Measurements from ENCODE around the gene FGD5. TPM values are rescaled to one million over a fixed set of nuclear protein-coding genes. Genes with fewer than 3 reads are reported as not detected.

FGD5 gene
- total and polyA plus RNA-seq, 8 donors: 25.4 to 49.4 (median 41.7) TPM

GRCh38 chr3:14861446-14862302 is 42.9 kb downstream of the FGD5 start:
- no peak for DNase-seq
- TF ChIP-seq CTCF (IDR thresholded peaks at IDR 0.05): no peak
- intact Hi-C loops (cut with DNase I): no loop called here
- ATAC-seq: peak; percentile 12
- no peaks in the 10 kb centered on the region for H3K9me3 ChIP-seq
- H3K4me3 ChIP-seq: no peak overlapping the region
- peaks cover 0 to 16% of the 10 kb centered on the region in 2 donors for H3K36me3 ChIP-seq
- H3K4me1 ChIP-seq: peaks cover 8 to 20% of the 10 kb centered on the region in 2 donors
- H3K27ac ChIP-seq: peak overlapping the region; percentile 14 to 65
- H3K27me3 ChIP-seq: peaks cover 0 to 3% of the 10 kb centered on the region in 2 donors

- H3K27me3 ChIP-seq: peaks cover 0 to 3% of the 10 kb centered on the region in 2 donors
- H3K9me3 ChIP-seq: no peaks in the 10 kb centered on the region
- peaks cover 8 to 20% of the 10 kb centered on the region in 2 donors for H3K4me1 ChIP-seq
- TF ChIP-seq CTCF (IDR thresholded peaks at IDR 0.05): no peak
- peak overlapping the region in 1 of 2 donors; percentile 65 for H3K27ac ChIP-seq
- peaks cover 0 to 16% of the 10 kb centered on the region in 2 donors for H3K36me3 ChIP-seq
- intact Hi-C loops (cut with DNase I): no loop called here
- DNase-seq (no peak), ATAC-seq (no peak)
- no peak overlapping the region for H3K4me3 ChIP-seq
These were observed 43.5 kb downstream of the FGD5 start for GRCh38 chr3:14862303-14862660.

GRCh38 chr3:14862661-14863230 is 44.0 kb downstream of the FGD5 start:
- H3K4me3 ChIP-seq: no peak overlapping the region
- ATAC-seq (no peak), DNase-seq (no peak)
- H3K9me3 ChIP-seq: no peaks in the 10 kb centered on the region
- H3K27ac ChIP-seq: peak overlapping the region; percentile 48 to 65
- peaks cover 0 to 2% of the 10 kb centered on the region in 2 donors for H3K27me3 ChIP-seq
- peaks cover 0 to 16% of the 10 kb centered on the region in 2 donors for H3K36me3 ChIP-seq
- no peak for TF ChIP-seq CTCF (IDR thresholded peaks at IDR 0.05)
- H3K4me1 ChIP-seq: peaks cover 8 to 20% of the 10 kb centered on the region in 2 donors
- intact Hi-C loops (cut with DNase I): no loop called here

GRCh38 chr3:14863333-14864100 is 44.8 kb downstream of the FGD5 start:
- TF ChIP-seq CTCF (IDR thresholded peaks at IDR 0.05): no peak
- no peak overlapping the region for H3K4me3 ChIP-seq
- H3K27ac ChIP-seq: peak overlapping the region; percentile 48 to 65
- DNase-seq (no peak), ATAC-seq (peak; percentile 20)
- intact Hi-C loops (cut with DNase I): no loop called here
- no peaks in the 10 kb centered on the region for H3K27me3 ChIP-seq
- H3K4me1 ChIP-seq: peaks cover 8 to 20% of the 10 kb centered on the region in 2 donors
- no peaks in the 10 kb centered on the region for H3K9me3 ChIP-seq
- peaks cover 0 to 16% of the 10 kb centered on the region in 2 donors for H3K36me3 ChIP-seq
